T-helper 9 cell (primary cell): Measurements from ENCODE around the gene PCNX4.

ENCODE experiments used
- DNase-seq: peaks from one replicate; pipeline ENCODE4 v3.0.0-alpha.2; 2020

Gene PCNX4

GRCh38 chr14:60210703-60211102 lies 119.0 kb downstream of the PCNX4 start:
- no peak for DNase-seq

- DNase-seq = no peak
Observed at GRCh38 chr14:60211153-60211552, 119.4 kb downstream of the PCNX4 start.

DNA sequence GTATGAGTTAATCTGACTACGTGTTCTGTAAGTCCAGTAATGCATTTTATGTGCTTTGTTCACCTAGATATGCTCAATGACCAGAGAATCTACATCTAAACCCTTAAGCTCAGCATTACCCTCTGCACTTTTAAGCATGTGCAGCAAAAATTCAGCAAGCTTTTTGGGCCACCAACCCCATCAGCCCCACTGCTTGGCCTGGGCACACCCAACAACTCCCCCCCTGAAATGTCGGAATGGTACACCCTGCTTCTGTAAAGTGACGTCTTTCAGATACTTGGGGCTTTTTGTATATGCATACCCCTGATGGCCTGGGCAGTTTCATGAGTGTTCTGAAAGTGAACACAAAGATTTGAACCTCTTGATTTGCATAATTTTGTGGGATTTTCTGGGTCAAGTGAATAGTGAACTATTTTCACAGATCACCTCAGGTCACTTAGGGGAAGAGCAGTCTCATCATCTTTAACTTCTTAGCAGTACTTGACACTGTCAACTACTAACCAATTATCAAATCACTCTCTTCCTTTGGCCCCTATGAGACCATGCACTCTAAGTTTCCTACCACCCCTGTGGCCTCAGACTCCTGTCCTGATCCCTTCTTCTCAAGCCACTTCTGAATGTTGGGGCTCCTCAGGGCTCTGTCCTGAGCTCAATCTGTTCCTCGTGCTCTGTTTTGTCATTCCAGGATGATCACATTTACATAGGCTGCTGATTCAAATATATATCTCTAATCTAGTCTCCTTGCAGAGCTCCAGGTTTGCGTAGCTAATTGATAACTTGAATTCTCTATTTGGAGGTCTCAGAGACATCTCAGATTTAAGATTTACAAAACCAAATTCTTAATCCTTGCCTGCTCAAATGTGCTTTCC lies 121.0 kb downstream of the PCNX4 start:
- DNase-seq = no peak

DNA sequence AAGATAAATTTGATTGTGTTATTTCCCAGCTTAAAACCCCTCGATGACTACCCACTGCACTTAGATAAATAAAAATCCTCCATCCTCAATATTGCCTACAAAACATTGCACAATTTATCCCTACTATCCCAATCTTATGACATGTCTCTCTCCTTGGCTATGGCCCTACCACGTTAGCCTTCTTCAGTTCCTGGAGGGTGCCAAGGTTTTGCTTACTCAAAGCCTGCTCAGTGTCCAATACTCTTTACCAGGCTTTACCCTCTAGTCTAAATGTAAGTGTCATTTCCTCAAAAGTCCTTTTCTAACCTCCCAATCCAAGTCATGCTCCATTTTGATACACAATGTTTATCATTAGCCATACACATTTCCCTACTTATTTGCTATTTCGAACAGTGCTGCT lies 122.3 kb downstream of the PCNX4 start:
- no peak for DNase-seq

- no peak for DNase-seq
Observed at GRCh38 chr14:60214415-60215126, 122.8 kb downstream of the PCNX4 start.

DNA sequence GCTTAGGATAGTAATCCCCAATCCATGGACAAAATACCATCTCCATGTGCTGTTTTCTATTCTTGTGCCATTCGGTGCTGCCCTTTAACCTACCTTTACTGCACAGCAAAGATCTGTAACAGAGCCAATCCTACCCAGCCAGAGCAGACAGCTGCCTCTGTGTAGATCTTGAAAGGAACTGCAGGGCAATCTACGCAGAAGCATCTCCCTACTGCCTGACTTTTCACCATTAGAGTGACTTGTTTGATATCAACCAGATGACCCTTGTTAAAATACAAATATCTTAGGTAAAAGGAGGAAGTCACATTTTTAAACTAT lies 123.4 kb downstream of the PCNX4 start:
- DNase-seq = no peak

DNA sequence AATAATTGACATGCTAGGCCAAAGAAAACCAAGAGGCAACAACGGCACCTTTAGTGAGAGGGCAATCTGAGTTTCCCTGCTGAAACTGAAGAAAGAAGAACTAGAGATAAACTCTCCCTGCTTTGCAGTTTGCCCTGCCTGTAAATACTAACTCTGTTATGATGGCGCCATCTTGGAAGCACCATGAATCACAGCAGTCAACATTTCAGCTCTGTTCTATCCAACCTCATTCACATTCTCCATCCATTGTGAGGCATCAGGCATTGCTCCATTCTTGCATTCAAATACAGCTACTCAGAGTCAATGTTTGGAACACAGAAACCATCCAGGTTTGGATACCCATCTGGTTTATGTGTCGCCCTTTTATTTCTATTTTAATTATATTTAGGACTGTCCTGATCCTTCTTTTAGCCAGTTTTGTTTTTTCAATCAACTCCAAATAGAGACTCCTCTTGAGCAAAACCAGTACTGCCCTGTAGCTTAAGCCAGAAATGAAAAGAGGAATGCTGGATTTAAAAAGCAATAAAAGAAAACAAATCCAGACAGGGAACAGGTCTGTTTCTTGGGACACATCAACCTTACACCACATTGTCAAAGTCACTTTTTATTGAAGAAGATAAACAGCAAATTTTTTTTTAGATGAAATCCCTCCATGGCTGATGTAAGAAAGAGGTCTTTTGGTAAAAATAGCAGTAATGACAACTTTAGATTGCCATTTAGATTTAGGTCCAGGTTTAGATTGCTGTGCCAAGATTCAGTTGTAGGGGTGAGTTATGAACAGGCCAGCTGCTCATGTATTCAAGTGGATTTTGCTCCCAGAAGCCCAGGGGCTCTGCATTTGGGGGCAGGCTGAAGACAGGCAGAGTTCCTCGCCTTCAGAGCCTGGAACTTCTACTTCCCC lies 124.0 kb downstream of the PCNX4 start:
- no peak for DNase-seq

- no peak for DNase-seq
Observed at GRCh38 chr14:60217713-60218112, 126.0 kb downstream of the PCNX4 start.
